H9 (cell line): ENCODE data around the gene EFHD2. TPM values are rescaled to one million over a fixed set of nuclear protein-coding genes. Genes with fewer than 3 reads are reported as not detected.
A peak's percentile ranks its signal among the peaks of the same experiment; 100 is the strongest.

Experiments
- DNase-seq: peaks from one replicate; pipeline ENCODE4 v3.0.0-alpha.2; 2017
- H2AFZ ChIP-seq: one replicate; pipeline ENCODE4 v1.6.1; 2013; ENCODE audit warnings: mild to moderate bottlenecking, low read length, control low read depth, moderate library complexity
- H2AK5ac ChIP-seq: 2 replicates; pipeline ENCODE4 v1.6.1; 2013; ENCODE audit warnings: low read length, control low read depth, mixed read lengths; ENCODE audit not compliant: insufficient read length
- H2BK120ac ChIP-seq: one replicate; pipeline ENCODE4 v1.6.1; 2013; ENCODE audit warnings: low read depth, mild to moderate bottlenecking, low read length, control low read depth, inconsistent platforms; ENCODE audit not compliant: poor library complexity, severe bottlenecking
- H2BK12ac ChIP-seq: 2 replicates; pipeline ENCODE4 v1.6.1; 2013; ENCODE audit warnings: low read length, control low read depth, mixed read lengths, low read depth; ENCODE audit not compliant: insufficient read length
- H2BK15ac ChIP-seq: 2 replicates; pipeline ENCODE4 v1.6.1; 2013; ENCODE audit warnings: low read depth, low read length, control low read depth
- H2BK20ac ChIP-seq: one replicate; pipeline ENCODE4 v1.6.1; 2013; ENCODE audit warnings: low read depth, mild to moderate bottlenecking, low read length, control low read depth, inconsistent platforms; ENCODE audit not compliant: poor library complexity, severe bottlenecking
- H2BK5ac ChIP-seq: 2 replicates; pipeline ENCODE4 v1.6.1; 2013; ENCODE audit warnings: low read length, control low read depth, mixed read lengths; ENCODE audit not compliant: insufficient read length
- H3K14ac ChIP-seq: 2 replicates; pipeline ENCODE4 v1.6.1; 2013; ENCODE audit warnings: low read length, control low read depth; ENCODE audit not compliant: insufficient read depth
- H3K18ac ChIP-seq: 2 replicates; pipeline ENCODE4 v1.6.1; 2013; ENCODE audit warnings: low read depth, mild to moderate bottlenecking, mixed read lengths, low read length, control low read depth; ENCODE audit not compliant: insufficient read length
- H3K23ac ChIP-seq: 2 replicates; pipeline ENCODE4 v1.6.1; 2013; ENCODE audit warnings: low read length, control low read depth, mixed read lengths, low read depth; ENCODE audit not compliant: insufficient read length
- H3K23me2 ChIP-seq: 2 replicates; pipeline ENCODE4 v1.6.1; 2013; ENCODE audit warnings: low read depth, mild to moderate bottlenecking, mixed read lengths, low read length, control low read depth; ENCODE audit not compliant: insufficient read length, poor library complexity, severe bottlenecking
- H3K27ac ChIP-seq: 2 replicates; pipeline ENCODE4 v1.5.1; 2013; ENCODE audit warnings: low read length, control low read depth, mixed read lengths, low read depth; ENCODE audit not compliant: insufficient read length
- H3K27me3 ChIP-seq: 2 replicates; pipeline ENCODE4 v1.6.1; 2013; ENCODE audit warnings: low read length, control low read depth, inconsistent platforms; ENCODE audit not compliant: insufficient read depth
- H3K4ac ChIP-seq: 2 replicates; pipeline ENCODE4 v1.6.1; 2013; ENCODE audit warnings: low read depth, mild to moderate bottlenecking, control low read depth, inconsistent platforms, low read length, moderate library complexity
- H3K4me1 ChIP-seq: 2 replicates; pipeline ENCODE4 v1.6.1; 2013; ENCODE audit warnings: low read length, control low read depth, inconsistent platforms; ENCODE audit not compliant: insufficient read depth
- H3K4me2 ChIP-seq: 2 replicates; pipeline ENCODE4 v1.6.1; 2013; ENCODE audit warnings: low read length, control low read depth, mixed read lengths; ENCODE audit not compliant: insufficient read length, insufficient read depth
- H3K56ac ChIP-seq: 2 replicates; pipeline ENCODE4 v1.6.1; 2013; ENCODE audit warnings: low read depth, mild to moderate bottlenecking, mixed read lengths, low read length, control low read depth; ENCODE audit not compliant: insufficient read length
- H3K79me1 ChIP-seq: 2 replicates; pipeline ENCODE4 v1.6.1; 2013; ENCODE audit warnings: low read depth, mild to moderate bottlenecking, moderate library complexity, low read length, control low read depth, inconsistent platforms; ENCODE audit not compliant: insufficient read depth, poor library complexity, severe bottlenecking
- H3K79me2 ChIP-seq: 2 replicates; pipeline ENCODE4 v1.6.1; 2013; ENCODE audit warnings: low read length, control low read depth, inconsistent platforms; ENCODE audit not compliant: insufficient read depth
- H3K9ac ChIP-seq: 2 replicates; pipeline ENCODE4 v1.6.1; 2013; ENCODE audit warnings: low read length, control low read depth, mixed read lengths; ENCODE audit not compliant: insufficient read length; ENCODE audit errors: extremely low read depth
- H3K9me3 ChIP-seq: one replicate; pipeline ENCODE4 v1.6.1; 2013; ENCODE audit warnings: low read depth, low read length, inconsistent platforms; ENCODE audit not compliant: control insufficient read depth
- H3T11ph ChIP-seq: one replicate; pipeline ENCODE4 v1.6.1; 2013; ENCODE audit warnings: mild to moderate bottlenecking, low read length, control low read depth, inconsistent platforms
- H4K20me1 ChIP-seq: one replicate; pipeline ENCODE4 v1.6.1; 2013; ENCODE audit not compliant: control insufficient read depth, insufficient read length, insufficient read depth
- H4K5ac ChIP-seq: 2 replicates; pipeline ENCODE4 v1.6.1; 2013; ENCODE audit warnings: low read depth, mild to moderate bottlenecking, mixed read lengths, low read length, control low read depth; ENCODE audit not compliant: insufficient read length
- H4K8ac ChIP-seq: replicated peaks from 2 replicates; pipeline ENCODE4 v1.6.1; 2013; ENCODE audit warnings: low read length, control low read depth, mixed read lengths, low read depth; ENCODE audit not compliant: insufficient read length
- H4K91ac ChIP-seq: 2 replicates; pipeline ENCODE4 v1.6.1; 2013; ENCODE audit warnings: low read depth, mild to moderate bottlenecking, moderate library complexity, mixed read lengths, low read length, control low read depth; ENCODE audit not compliant: insufficient read length
- H3K27ac Mint-ChIP-seq, 3 experiments: 2 replicates in 2 of 3; 3 replicates in 1 of 3; pipeline ENCODE4 v1.8.0; 2020 to 2021; ENCODE audit warnings: mixed read lengths in 3 of 3, mild to moderate bottlenecking in 1 of 3, moderate library complexity in 1 of 3
- H3K27me3 Mint-ChIP-seq: 2 replicates; pipeline ENCODE4 v1.8.0; 2021; ENCODE audit warnings: low read depth, mild to moderate bottlenecking, moderate library complexity, mixed read lengths
- H3K36me3 Mint-ChIP-seq, 3 experiments: 2 replicates in 2 of 3; 3 replicates in 1 of 3; pipeline ENCODE4 v1.8.0; 2020 to 2021; ENCODE audit warnings: low read depth in 3 of 3, mixed read lengths in 3 of 3; ENCODE audit not compliant: insufficient read depth in 1 of 3
- H3K4me1 Mint-ChIP-seq, 2 experiments: 2 replicates each; pipeline ENCODE4 v1.8.0; 2020; ENCODE audit warnings: mixed read lengths in 2 of 2
- H3K4me3 Mint-ChIP-seq, 2 experiments: 2 replicates in 1 of 2; 3 replicates in 1 of 2; pipeline ENCODE4 v1.8.0; 2020 to 2021; ENCODE audit warnings: mild to moderate bottlenecking in 2 of 2, mixed read lengths in 2 of 2, moderate library complexity in 1 of 2
- H3K9me3 Mint-ChIP-seq, 2 experiments: 2 replicates in 1 of 2; 3 replicates in 1 of 2; pipeline ENCODE4 v1.8.0; 2020; ENCODE audit warnings: mild to moderate bottlenecking in 2 of 2, mixed read lengths in 2 of 2, moderate library complexity in 1 of 2
- WGBS: extraction: QIAGEN DNeasy Blood & Tissue Kit; methylation state at CpG from one replicate; pipeline ENCODE4 v1.1.7; 2013; ENCODE audit warnings: missing lambda C conversion rate, low lambda C conversion rate, mixed read lengths; ENCODE audit not compliant: insufficient read length; ENCODE audit errors: extremely low coverage; 5-methylcytosine and 5-hydroxymethylcytosine counted together
- total RNA-seq: library from RNA; stranded (reverse); gene quantifications from 2 replicates; pipeline ENCODE4 v1.2.1, GENCODE V29; 2021
- TF ChIP-seq, protein P1 (sequence below): fragments of 200-600 bp; sonication (generic); conservative IDR thresholded peaks from 3 replicates; pipeline ENCODE4 v1.8.0; 2021; ENCODE audit warnings: antibody characterized with exemption, mild to moderate bottlenecking

Gene EFHD2
- total RNA-seq, 1 experiment from 2014 or later: 16.5 TPM

- peak overlapping the region; percentile 79 to 88 for H3K4me3 Mint-ChIP-seq
- H3K4me1 ChIP-seq: no peaks in the 10 kb centered on the region
- H4K91ac ChIP-seq: no peak overlapping the region
- H3K79me2 ChIP-seq: no peaks in the 10 kb centered on the region
- no peak overlapping the region for H3K27ac ChIP-seq
- H2AK5ac ChIP-seq: no peak overlapping the region
- TF ChIP-seq, protein P1, sequence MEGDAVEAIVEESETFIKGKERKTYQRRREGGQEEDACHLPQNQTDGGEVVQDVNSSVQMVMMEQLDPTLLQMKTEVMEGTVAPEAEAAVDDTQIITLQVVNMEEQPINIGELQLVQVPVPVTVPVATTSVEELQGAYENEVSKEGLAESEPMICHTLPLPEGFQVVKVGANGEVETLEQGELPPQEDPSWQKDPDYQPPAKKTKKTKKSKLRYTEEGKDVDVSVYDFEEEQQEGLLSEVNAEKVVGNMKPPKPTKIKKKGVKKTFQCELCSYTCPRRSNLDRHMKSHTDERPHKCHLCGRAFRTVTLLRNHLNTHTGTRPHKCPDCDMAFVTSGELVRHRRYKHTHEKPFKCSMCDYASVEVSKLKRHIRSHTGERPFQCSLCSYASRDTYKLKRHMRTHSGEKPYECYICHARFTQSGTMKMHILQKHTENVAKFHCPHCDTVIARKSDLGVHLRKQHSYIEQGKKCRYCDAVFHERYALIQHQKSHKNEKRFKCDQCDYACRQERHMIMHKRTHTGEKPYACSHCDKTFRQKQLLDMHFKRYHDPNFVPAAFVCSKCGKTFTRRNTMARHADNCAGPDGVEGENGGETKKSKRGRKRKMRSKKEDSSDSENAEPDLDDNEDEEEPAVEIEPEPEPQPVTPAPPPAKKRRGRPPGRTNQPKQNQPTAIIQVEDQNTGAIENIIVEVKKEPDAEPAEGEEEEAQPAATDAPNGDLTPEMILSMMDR: no peak
- H3K27me3 ChIP-seq: peaks cover 4% of the 10 kb centered on the region; the same call in 1 of the 2 replicates
- no peaks in the 10 kb centered on the region for H4K20me1 ChIP-seq
- H2BK5ac ChIP-seq: no peak overlapping the region
- H3K4ac ChIP-seq: no peak overlapping the region
- H3K36me3 Mint-ChIP-seq: peaks cover 0 to 2% (median 2%) of the 10 kb centered on the region in 3 experiments; a peak in 3 of 7 replicates
- peaks cover 21 to 36% of the 10 kb centered on the region in 2 experiments for H3K4me1 Mint-ChIP-seq
- H3K18ac ChIP-seq: no peak overlapping the region
- H2BK12ac ChIP-seq: no peak overlapping the region
- no CpG with 5 or more reads among the region's 53 CpGs for WGBS
- no peak overlapping the region for H3K9ac ChIP-seq
- no peak overlapping the region for H3K56ac ChIP-seq
- H2BK20ac ChIP-seq: no peak overlapping the region
- no peak overlapping the region for H2BK120ac ChIP-seq
- DNase-seq: no peak
- peak overlapping the region; percentile 50 for H3K4me2 ChIP-seq
- peaks cover 68% of the 10 kb centered on the region for H3K27me3 Mint-ChIP-seq
- H3K23me2 ChIP-seq: peaks cover 9% of the 10 kb centered on the region
- H3K14ac ChIP-seq: peak overlapping the region; percentile 49; the same call in 1 of the 2 replicates
- H4K5ac ChIP-seq: no peak overlapping the region
- no peak overlapping the region for H3K27ac Mint-ChIP-seq
- no peaks in the 10 kb centered on the region for H3K9me3 ChIP-seq
- H2BK15ac ChIP-seq: no peak overlapping the region
- no peaks in the 10 kb centered on the region for H3K9me3 Mint-ChIP-seq
- no peak overlapping the region for H3K23ac ChIP-seq
- H3T11ph ChIP-seq: no peak overlapping the region
- no peak overlapping the region for H4K8ac ChIP-seq
- no peak overlapping the region for H2AFZ ChIP-seq
- no peaks in the 10 kb centered on the region for H3K79me1 ChIP-seq
Measured at GRCh38 chr1:15410223-15410883, 665 bp downstream of the EFHD2 start.
